K562 (cell line): Measurements from ENCODE around the gene CTNNB1. TPM values are rescaled to one million over a fixed set of nuclear protein-coding genes. Genes with fewer than 3 reads are reported as not detected.

ENCODE experiments used
- BMI1 ChIP-seq: fragments of 150-350 bp; IDR thresholded peaks from 2 replicates; pipeline ENCODE4 v1.6.1; 2014; ENCODE audit warnings: low read length
- BRCA1 ChIP-seq, 2 experiments: fragments of 450-650 bp in 1 of 2; sonication (generic) in 1 of 2; formaldehyde crosslinking in 1 of 2; IDR thresholded peaks; 2 replicates each; pipeline versions ENCODE4 v1.5.0 to v1.6.1; 2017 to 2020; ENCODE audit warnings: mild to moderate bottlenecking in 1 of 2, missing genetic modification reagents in 1 of 2
- CXXC5 ChIP-seq: fragments of 250-450 bp; sonication (Bioruptor Pico); IDR thresholded peaks from 2 replicates; pipeline ENCODE4 v1.8.0; 2022; ENCODE audit warnings: inconsistent platforms, mild to moderate bottlenecking, moderate library complexity
- NR4A1 ChIP-seq, 2 experiments: fragments of 250-450 bp in 1 of 2; fragments of 450-650 bp in 1 of 2; sonication (Bioruptor Pico) in 1 of 2; IDR thresholded peaks; 2 replicates each; pipeline versions ENCODE4 v1.4.0 to v1.6.1; 2016 to 2020; ENCODE audit warnings: mild to moderate bottlenecking in 2 of 2, missing compliant biosample characterization in 1 of 2, missing genetic modification characterization in 1 of 2, moderate library complexity in 1 of 2
- POLR3G ChIP-seq: IDR thresholded peaks from 2 replicates; pipeline ENCODE4 v1.6.1; 2011; ENCODE audit not compliant: insufficient read length, insufficient replicate concordance; ENCODE audit errors: extremely low read depth
- PPARD ChIP-seq: fragments of 250-450 bp; sonication (Bioruptor Pico); IDR thresholded peaks from 2 replicates; pipeline ENCODE4 v1.8.0; 2022; ENCODE audit warnings: inconsistent platforms, mild to moderate bottlenecking, moderate library complexity
- SNRNP70 ChIP-seq: fragments of 200-400 bp; formaldehyde crosslinking; optimal IDR thresholded peaks from 2 replicates; pipeline ENCODE3; 2017; ENCODE audit warnings: low read depth, low read length
- TCF3 ChIP-seq: sonication (generic); formaldehyde crosslinking; IDR thresholded peaks from 2 replicates; pipeline ENCODE4 v1.4.0; 2020; ENCODE audit warnings: mild to moderate bottlenecking, missing genetic modification reagents
- ZNF41 ChIP-seq: fragments of 250-450 bp; sonication (Bioruptor Pico); conservative IDR thresholded peaks from 2 replicates; pipeline ENCODE4 v1.4.0; 2020; ENCODE audit warnings: mild to moderate bottlenecking
- ZNF518B ChIP-seq: fragments of 250-450 bp; sonication (Bioruptor Pico); IDR thresholded peaks from 2 replicates; pipeline ENCODE4 v1.5.0; 2021; ENCODE audit warnings: mild to moderate bottlenecking, moderate library complexity
- ZNF655 ChIP-seq: fragments of 250-450 bp; sonication (Bioruptor Pico); IDR thresholded peaks from 2 replicates; pipeline ENCODE4 v1.5.0; 2021
- polyA plus RNA-seq, 8 experiments: library from polyadenylated mRNA; depleted of rRNA in 4 of 8; stranded (reverse) in 5 of 8; unstranded in 3 of 8; fragments of >200 nt; fragmentation: Nextera tagmentation in 2 of 8; fragmentation: Illumina TruSeq in 1 of 8; extraction: Ambion mirVana in 2 of 8; extraction: Trizol in 1 of 8; gene quantifications; 2 replicates each; pipeline versions ENCODE4 v1.2.1 to v1.2.3, GENCODE V29; 2011 to 2014; ENCODE audit warnings: inconsistent platforms in 1 of 8, missing spikeins in 1 of 8
- total RNA-seq, 7 experiments: library from RNA; depleted of rRNA in 6 of 7; stranded (reverse); fragments of >200 nt in 6 of 7; fragmentation: Illumina TruSeq in 2 of 7; extraction: Trizol in 2 of 7; gene quantifications; 2 replicates each; pipeline versions ENCODE4 v1.2.1 to v1.2.3, GENCODE V29; 2011 to 2021; ENCODE audit warnings: low replicate concordance in 1 of 7
- TF ChIP-seq, protein P1 (sequence below), 2 experiments: fragments of 450-650 bp; IDR thresholded peaks; 2 replicates each; pipeline ENCODE4 v1.6.1; 2016
- TF ChIP-seq, protein P2 (sequence below): sonication (generic); formaldehyde crosslinking; IDR thresholded peaks from 2 replicates; pipeline ENCODE4 v1.8.0; 2022; ENCODE audit warnings: missing genetic modification reagents, mild to moderate bottlenecking, borderline replicate concordance
- TF ChIP-seq, protein P3 (sequence below): fragments of 150-350 bp; IDR thresholded peaks from 2 replicates; pipeline ENCODE4 v1.6.1; 2014; ENCODE audit warnings: low read depth, mild to moderate bottlenecking, low read length, borderline replicate concordance

CTNNB1 gene
- total and polyA plus RNA-seq, 9 of the 15 experiments (the other 6 are each of a cell fraction or from before 2014, with no cell fraction given): 44.3 to 193 (median 154) TPM

- no peak for TF ChIP-seq PPARD (CRISPR knock-in tag)
- TF ChIP-seq ZNF518B (CRISPR knock-in tag): no peak
- no peak for TF ChIP-seq TCF3 (CRISPR knock-in tag)
- TF ChIP-seq BMI1: peak; percentile 71
- TF ChIP-seq, protein P1, sequence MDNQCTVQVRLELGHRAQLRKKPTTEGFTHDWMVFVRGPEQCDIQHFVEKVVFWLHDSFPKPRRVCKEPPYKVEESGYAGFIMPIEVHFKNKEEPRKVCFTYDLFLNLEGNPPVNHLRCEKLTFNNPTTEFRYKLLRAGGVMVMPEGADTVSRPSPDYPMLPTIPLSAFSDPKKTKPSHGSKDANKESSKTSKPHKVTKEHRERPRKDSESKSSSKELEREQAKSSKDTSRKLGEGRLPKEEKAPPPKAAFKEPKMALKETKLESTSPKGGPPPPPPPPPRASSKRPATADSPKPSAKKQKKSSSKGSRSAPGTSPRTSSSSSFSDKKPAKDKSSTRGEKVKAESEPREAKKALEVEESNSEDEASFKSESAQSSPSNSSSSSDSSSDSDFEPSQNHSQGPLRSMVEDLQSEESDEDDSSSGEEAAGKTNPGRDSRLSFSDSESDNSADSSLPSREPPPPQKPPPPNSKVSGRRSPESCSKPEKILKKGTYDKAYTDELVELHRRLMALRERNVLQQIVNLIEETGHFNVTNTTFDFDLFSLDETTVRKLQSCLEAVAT (IDR thresholded peaks at IDR 0.05): no peak
- TF ChIP-seq CXXC5 (CRISPR knock-in tag): no peak
- TF ChIP-seq NR4A1 (CRISPR knock-in tag; IDR thresholded peaks at IDR 0.05): no peak
- no peak for TF ChIP-seq NR4A1 (tag; IDR thresholded peaks at IDR 0.05)
- TF ChIP-seq ZNF655 (CRISPR knock-in tag): no peak
- TF ChIP-seq SNRNP70: no peak
- no peak for TF ChIP-seq ZNF41 (CRISPR knock-in tag)
- TF ChIP-seq, protein P2, sequence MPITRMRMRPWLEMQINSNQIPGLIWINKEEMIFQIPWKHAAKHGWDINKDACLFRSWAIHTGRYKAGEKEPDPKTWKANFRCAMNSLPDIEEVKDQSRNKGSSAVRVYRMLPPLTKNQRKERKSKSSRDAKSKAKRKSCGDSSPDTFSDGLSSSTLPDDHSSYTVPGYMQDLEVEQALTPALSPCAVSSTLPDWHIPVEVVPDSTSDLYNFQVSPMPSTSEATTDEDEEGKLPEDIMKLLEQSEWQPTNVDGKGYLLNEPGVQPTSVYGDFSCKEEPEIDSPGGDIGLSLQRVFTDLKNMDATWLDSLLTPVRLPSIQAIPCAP (CRISPR knock-in tag): no peak
- TF ChIP-seq, protein P3, sequence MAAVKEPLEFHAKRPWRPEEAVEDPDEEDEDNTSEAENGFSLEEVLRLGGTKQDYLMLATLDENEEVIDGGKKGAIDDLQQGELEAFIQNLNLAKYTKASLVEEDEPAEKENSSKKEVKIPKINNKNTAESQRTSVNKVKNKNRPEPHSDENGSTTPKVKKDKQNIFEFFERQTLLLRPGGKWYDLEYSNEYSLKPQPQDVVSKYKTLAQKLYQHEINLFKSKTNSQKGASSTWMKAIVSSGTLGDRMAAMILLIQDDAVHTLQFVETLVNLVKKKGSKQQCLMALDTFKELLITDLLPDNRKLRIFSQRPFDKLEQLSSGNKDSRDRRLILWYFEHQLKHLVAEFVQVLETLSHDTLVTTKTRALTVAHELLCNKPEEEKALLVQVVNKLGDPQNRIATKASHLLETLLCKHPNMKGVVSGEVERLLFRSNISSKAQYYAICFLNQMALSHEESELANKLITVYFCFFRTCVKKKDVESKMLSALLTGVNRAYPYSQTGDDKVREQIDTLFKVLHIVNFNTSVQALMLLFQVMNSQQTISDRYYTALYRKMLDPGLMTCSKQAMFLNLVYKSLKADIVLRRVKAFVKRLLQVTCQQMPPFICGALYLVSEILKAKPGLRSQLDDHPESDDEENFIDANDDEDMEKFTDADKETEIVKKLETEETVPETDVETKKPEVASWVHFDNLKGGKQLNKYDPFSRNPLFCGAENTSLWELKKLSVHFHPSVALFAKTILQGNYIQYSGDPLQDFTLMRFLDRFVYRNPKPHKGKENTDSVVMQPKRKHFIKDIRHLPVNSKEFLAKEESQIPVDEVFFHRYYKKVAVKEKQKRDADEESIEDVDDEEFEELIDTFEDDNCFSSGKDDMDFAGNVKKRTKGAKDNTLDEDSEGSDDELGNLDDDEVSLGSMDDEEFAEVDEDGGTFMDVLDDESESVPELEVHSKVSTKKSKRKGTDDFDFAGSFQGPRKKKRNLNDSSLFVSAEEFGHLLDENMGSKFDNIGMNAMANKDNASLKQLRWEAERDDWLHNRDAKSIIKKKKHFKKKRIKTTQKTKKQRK: no peak
- TF ChIP-seq POLR3G: no peak
- TF ChIP-seq BRCA1 (IDR thresholded peaks at IDR 0.05): no peak
- TF ChIP-seq BRCA1 (CRISPR knock-in tag; IDR thresholded peaks at IDR 0.05): no peak
These were observed 2.5 kb upstream of the CTNNB1 start (continued) for GRCh38 chr3:41196499-41197410.
